CD14-positive monocyte (primary cell): Measurements from ENCODE around the gene HTR6. TPM values are rescaled to one million over a fixed set of nuclear protein-coding genes. Genes with fewer than 3 reads are reported as not detected.

Experiments used
- DNase-seq, 3 donors: peaks; one replicate each; pipeline ENCODE4 v3.0.0-alpha.2; 2011 to 2022
- H2AFZ ChIP-seq: 2 replicates; pipeline ENCODE4 v1.6.0; 2012; ENCODE audit warnings: mild to moderate bottlenecking, low read depth, low read length, inconsistent platforms; ENCODE audit not compliant: insufficient read depth, poor library complexity, severe bottlenecking
- H3K27ac ChIP-seq, 2 donors: 1 replicate in 1 of 2; 2 replicates in 1 of 2; pipeline ENCODE4 v1.5.1; 2012 to 2013; ENCODE audit warnings: low read length in 2 of 2, control low read depth in 1 of 2, inconsistent platforms in 1 of 2, low read depth in 1 of 2, mild to moderate bottlenecking in 1 of 2
- H3K27me3 ChIP-seq, 2 donors: one replicate each; pipeline versions ENCODE4 v1.6.0 to v1.6.1; 2011 to 2013; ENCODE audit warnings: low read length in 2 of 2; ENCODE audit not compliant: control insufficient read depth in 2 of 2, insufficient read depth in 2 of 2
- H3K36me3 ChIP-seq, 2 donors: replicated peaks in 1 of 2; 1 replicate in 1 of 2; 2 replicates in 1 of 2; pipeline versions ENCODE4 v1.5.1 to v1.6.1; 2012 to 2013; ENCODE audit warnings: low read length in 2 of 2, control low read depth in 1 of 2, inconsistent platforms in 1 of 2, mild to moderate bottlenecking in 1 of 2; ENCODE audit not compliant: insufficient read depth in 2 of 2, control insufficient read depth in 1 of 2
- H3K4me1 ChIP-seq, 2 donors: 1 replicate in 1 of 2; 2 replicates in 1 of 2; pipeline versions ENCODE4 v1.5.1 to v1.6.1; 2012 to 2013; ENCODE audit warnings: low read length in 2 of 2, control low read depth in 1 of 2, inconsistent platforms in 1 of 2, mild to moderate bottlenecking in 1 of 2, moderate library complexity in 1 of 2; ENCODE audit not compliant: insufficient read depth in 2 of 2, control insufficient read depth in 1 of 2
- H3K4me2 ChIP-seq: replicated peaks from 2 replicates; pipeline ENCODE3; 2012; ENCODE audit warnings: low read length, moderate library complexity, mild to moderate bottlenecking; ENCODE audit not compliant: poor library complexity, severe bottlenecking; ENCODE audit errors: extremely low read depth
- H3K4me3 ChIP-seq, 3 experiments: fragments of 200-600 bp in 1 of 3; sonication (generic) in 1 of 3; replicated peaks in 1 of 3; 1 replicate in 2 of 3; 2 replicates in 1 of 3; pipeline ENCODE4 v1.5.1; 2011 to 2013; ENCODE audit warnings: low read length in 3 of 3, mild to moderate bottlenecking in 3 of 3, control low read depth in 2 of 3, low read depth in 2 of 3, inconsistent platforms in 1 of 3, moderate library complexity in 1 of 3
- H3K79me2 ChIP-seq: 2 replicates; pipeline ENCODE4 v1.6.0; 2012; ENCODE audit warnings: mild to moderate bottlenecking, control low read depth, inconsistent platforms, low read length, moderate library complexity; ENCODE audit not compliant: insufficient read depth
- H3K9ac ChIP-seq: 2 replicates; pipeline ENCODE4 v1.6.0; 2017; ENCODE audit warnings: low read length, mild to moderate bottlenecking; ENCODE audit not compliant: insufficient read depth, poor library complexity, severe bottlenecking
- H3K9me3 ChIP-seq, 2 donors: replicated peaks in 1 of 2; 1 replicate in 1 of 2; 2 replicates in 1 of 2; pipeline versions ENCODE4 v1.5.1 to v1.6.1; 2012 to 2013; ENCODE audit warnings: low read length in 2 of 2, control low read depth in 1 of 2; ENCODE audit not compliant: control insufficient read depth in 1 of 2, insufficient read depth in 1 of 2
- H4K20me1 ChIP-seq: 2 replicates; pipeline ENCODE4 v1.6.0; 2012; ENCODE audit warnings: mild to moderate bottlenecking, low read length, control low read depth, moderate library complexity; ENCODE audit not compliant: insufficient read depth
- H3K27ac Mint-ChIP-seq, 7 donors: one replicate each; pipeline ENCODE4 v1.8.0; 2020; ENCODE audit warnings: mild to moderate bottlenecking in 7 of 7, mixed read lengths in 7 of 7, moderate library complexity in 6 of 7, inconsistent platforms in 2 of 7
- H3K27me3 Mint-ChIP-seq, 3 donors: one replicate each; pipeline ENCODE4 v1.8.0; 2021 to 2022; ENCODE audit warnings: low read depth in 3 of 3, mild to moderate bottlenecking in 3 of 3, mixed read lengths in 3 of 3, moderate library complexity in 3 of 3, inconsistent platforms in 1 of 3
- H3K36me3 Mint-ChIP-seq, 2 donors: one replicate each; pipeline ENCODE4 v1.8.0; 2020; ENCODE audit warnings: mixed read lengths in 2 of 2, inconsistent platforms in 1 of 2, mild to moderate bottlenecking in 1 of 2
- H3K4me1 Mint-ChIP-seq: one replicate; pipeline ENCODE4 v1.8.0; 2020; ENCODE audit warnings: mild to moderate bottlenecking, mixed read lengths
- H3K4me3 Mint-ChIP-seq, 2 donors: one replicate each; pipeline ENCODE4 v1.8.0; 2020; ENCODE audit warnings: mild to moderate bottlenecking in 2 of 2, mixed read lengths in 2 of 2, moderate library complexity in 1 of 2
- H3K9me3 Mint-ChIP-seq, 7 donors: one replicate each; pipeline ENCODE4 v1.8.0; 2020 to 2022; ENCODE audit warnings: mixed read lengths in 7 of 7, mild to moderate bottlenecking in 6 of 7, moderate library complexity in 6 of 7, inconsistent platforms in 2 of 7
- WGBS: methylation state at CpG from one replicate; pipeline ENCODE4 v1.1.5; 2013; ENCODE audit warnings: missing lambda C conversion rate; ENCODE audit not compliant: insufficient coverage; 5-methylcytosine and 5-hydroxymethylcytosine counted together
- intact Hi-C, 2 donors: fragments of 100-400 bp; cut with micrococcal nuclease; formaldehyde crosslinking; loops; one replicate each; pipeline versions ENCODE4 v1.15.0 to v1.15.1; 2023
- polyA plus RNA-seq, 3 donors: library from polyadenylated mRNA; depleted of rRNA in 1 of 3; unstranded in 2 of 3; stranded (reverse) in 1 of 3; fragments of 300-500 nt in 2 of 3; fragments of >200 nt in 1 of 3; fragmentation: Illumina TruSeq in 2 of 3; gene quantifications; 1 replicate in 2 of 3; 2 replicates in 1 of 3; pipeline ENCODE4 v1.2.3, GENCODE V29; 2012 to 2021
- TF ChIP-seq, protein P1 (sequence below): fragments of 200-600 bp; IDR thresholded peaks from one replicate; pipeline ENCODE4 v1.8.0; 2022; ENCODE audit warnings: antibody characterized with exemption, mild to moderate bottlenecking

HTR6 gene
- polyA plus RNA-seq, 3 donors: not detected

DNA sequence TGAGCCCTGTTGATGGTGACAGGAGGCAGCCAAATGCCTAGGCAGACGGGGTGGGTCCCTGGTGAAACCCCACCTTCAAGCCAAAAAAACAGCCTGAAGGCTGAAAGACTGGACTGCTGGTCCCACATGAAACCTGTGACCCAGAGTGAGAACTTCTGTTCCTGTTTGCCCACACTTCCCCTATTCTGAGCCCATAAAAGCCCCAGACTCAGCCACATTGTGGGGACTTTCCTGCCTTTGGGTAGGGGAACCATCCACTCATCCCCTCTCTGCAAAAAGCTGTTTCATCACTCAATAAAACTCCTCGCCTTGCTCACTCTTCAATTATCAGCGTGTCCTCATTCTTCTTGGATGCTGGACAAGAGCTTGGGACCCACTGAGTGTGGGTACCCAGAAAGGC is 25.2 kb downstream of the HTR6 start:
- TF ChIP-seq, protein P1, sequence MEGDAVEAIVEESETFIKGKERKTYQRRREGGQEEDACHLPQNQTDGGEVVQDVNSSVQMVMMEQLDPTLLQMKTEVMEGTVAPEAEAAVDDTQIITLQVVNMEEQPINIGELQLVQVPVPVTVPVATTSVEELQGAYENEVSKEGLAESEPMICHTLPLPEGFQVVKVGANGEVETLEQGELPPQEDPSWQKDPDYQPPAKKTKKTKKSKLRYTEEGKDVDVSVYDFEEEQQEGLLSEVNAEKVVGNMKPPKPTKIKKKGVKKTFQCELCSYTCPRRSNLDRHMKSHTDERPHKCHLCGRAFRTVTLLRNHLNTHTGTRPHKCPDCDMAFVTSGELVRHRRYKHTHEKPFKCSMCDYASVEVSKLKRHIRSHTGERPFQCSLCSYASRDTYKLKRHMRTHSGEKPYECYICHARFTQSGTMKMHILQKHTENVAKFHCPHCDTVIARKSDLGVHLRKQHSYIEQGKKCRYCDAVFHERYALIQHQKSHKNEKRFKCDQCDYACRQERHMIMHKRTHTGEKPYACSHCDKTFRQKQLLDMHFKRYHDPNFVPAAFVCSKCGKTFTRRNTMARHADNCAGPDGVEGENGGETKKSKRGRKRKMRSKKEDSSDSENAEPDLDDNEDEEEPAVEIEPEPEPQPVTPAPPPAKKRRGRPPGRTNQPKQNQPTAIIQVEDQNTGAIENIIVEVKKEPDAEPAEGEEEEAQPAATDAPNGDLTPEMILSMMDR: no peak
- peak in 1 of 3 donors; percentile 26 for DNase-seq
- Histone ChIP-seq H3K9ac (no peak overlapping the region), H2AFZ (no peak overlapping the region), H3K27me3 (no peaks in the 10 kb centered on the region), H3K4me2 (no peak overlapping the region), H3K79me2 (no peaks in the 10 kb centered on the region), H3K4me3 (no peak overlapping the region), H3K27ac (no peak overlapping the region), H3K4me1 (no peaks in the 10 kb centered on the region), H3K36me3 (peaks cover 23 to 65% of the 10 kb centered on the region in 2 donors), H4K20me1 (no peaks in the 10 kb centered on the region), H3K9me3 (peaks cover 14 to 26% of the 10 kb centered on the region in 2 donors)
- Mint-ChIP-seq H3K27ac (peak overlapping the region in 1 of 7 donors; percentile 51), H3K36me3 (peaks cover 62 to 69% of the 10 kb centered on the region in 2 donors), H3K27me3 (peaks cover 0 to 2% (median 0%) of the 10 kb centered on the region in 3 donors), H3K9me3 (peaks cover 18 to 32% (median 27%) of the 10 kb centered on the region in 7 donors), H3K4me1 (no peaks in the 10 kb centered on the region), H3K4me3 (no peak overlapping the region)
- intact Hi-C loops: no loop called here
- 100% methylated on average over 3 of the region's 3 CpGs for WGBS

DNA sequence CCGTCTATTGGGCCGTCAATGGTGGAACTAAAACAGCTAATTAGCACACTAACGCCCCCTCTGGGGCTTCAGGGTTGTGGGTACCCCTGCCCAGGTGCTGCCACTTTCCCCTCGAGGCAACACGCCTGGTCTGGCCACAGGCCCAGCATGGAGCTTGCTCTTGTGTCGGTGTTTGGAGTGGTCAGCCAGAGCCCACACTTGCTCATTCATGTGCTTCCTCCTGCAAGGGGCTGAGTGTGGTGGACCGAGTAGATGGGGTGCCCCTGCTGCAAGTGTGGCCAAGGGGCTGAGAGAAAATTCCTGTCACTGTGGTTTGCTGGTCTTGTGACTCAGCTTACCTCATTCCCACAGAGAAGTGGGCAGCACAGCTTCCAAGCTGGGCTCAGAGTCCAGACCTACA is 25.7 kb downstream of the HTR6 start:
- peaks cover 18 to 32% (median 27%) of the 10 kb centered on the region in 7 donors for H3K9me3 Mint-ChIP-seq
- H3K4me1 Mint-ChIP-seq: no peaks in the 10 kb centered on the region
- Histone ChIP-seq H3K4me3 (no peak overlapping the region), H3K79me2 (no peaks in the 10 kb centered on the region), H3K27ac (no peak overlapping the region), H3K27me3 (no peaks in the 10 kb centered on the region), H3K36me3 (peaks cover 23 to 68% of the 10 kb centered on the region in 2 donors), H4K20me1 (no peaks in the 10 kb centered on the region), H3K9me3 (peaks cover 14 to 26% of the 10 kb centered on the region in 2 donors), H3K4me2 (no peak overlapping the region), H3K9ac (no peak overlapping the region), H2AFZ (no peak overlapping the region), H3K4me1 (no peaks in the 10 kb centered on the region)
- peaks cover 62 to 69% of the 10 kb centered on the region in 2 donors for H3K36me3 Mint-ChIP-seq
- no peak for DNase-seq
- intact Hi-C loops: no loop called here
- no peak overlapping the region for H3K4me3 Mint-ChIP-seq
- peaks cover 0 to 2% (median 0%) of the 10 kb centered on the region in 3 donors for H3K27me3 Mint-ChIP-seq
- 90% methylated on average over 6 of the region's 7 CpGs for WGBS
- TF ChIP-seq, protein P1: no peak
- H3K27ac Mint-ChIP-seq: no peak overlapping the region
